Measurements from ENCODE around the gene RASA1. TPM values are rescaled to one million over a fixed set of nuclear protein-coding genes. Genes with fewer than 3 reads are reported as not detected.

Gene RASA1
- total RNA-seq, 1 donor from 2014 or later, result 18.0 TPM

DNA sequence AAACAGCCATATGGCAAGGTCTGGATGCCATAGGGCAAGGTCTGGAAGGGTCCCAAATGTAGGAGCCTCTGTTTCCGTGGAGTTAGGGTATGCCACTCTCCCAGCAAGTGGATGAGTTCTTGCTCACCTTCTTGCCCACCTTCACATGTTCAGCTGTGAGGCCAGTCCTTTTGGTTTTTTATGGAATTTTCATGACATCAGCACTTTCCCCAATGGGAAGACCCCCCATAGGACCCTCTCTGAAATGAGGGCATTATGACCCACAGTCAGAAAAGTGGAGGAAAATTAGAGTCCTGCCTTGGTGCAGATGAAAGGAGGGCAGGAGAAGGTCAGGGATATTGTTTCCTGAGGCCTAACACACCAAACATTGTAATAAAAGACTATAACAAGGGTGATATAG is 53.9 kb downstream of the RASA1 start:
- Histone ChIP-seq H3K9me3 (replicated peaks) (no peaks in the 10 kb centered on the region), H3K36me3 (no peaks in the 10 kb centered on the region), H3K27me3 (ENCODE audit: low read depth) (no peaks in the 10 kb centered on the region), H3K4me3 (no peak overlapping the region), H3K27ac (replicated peaks) (no peak overlapping the region), H3K4me1 (peaks cover 11% of the 10 kb centered on the region)
- intact Hi-C loops (cut with micrococcal nuclease), result no loop called here
- DNase-seq, result no peak
- TF ChIP-seq, protein P1, sequence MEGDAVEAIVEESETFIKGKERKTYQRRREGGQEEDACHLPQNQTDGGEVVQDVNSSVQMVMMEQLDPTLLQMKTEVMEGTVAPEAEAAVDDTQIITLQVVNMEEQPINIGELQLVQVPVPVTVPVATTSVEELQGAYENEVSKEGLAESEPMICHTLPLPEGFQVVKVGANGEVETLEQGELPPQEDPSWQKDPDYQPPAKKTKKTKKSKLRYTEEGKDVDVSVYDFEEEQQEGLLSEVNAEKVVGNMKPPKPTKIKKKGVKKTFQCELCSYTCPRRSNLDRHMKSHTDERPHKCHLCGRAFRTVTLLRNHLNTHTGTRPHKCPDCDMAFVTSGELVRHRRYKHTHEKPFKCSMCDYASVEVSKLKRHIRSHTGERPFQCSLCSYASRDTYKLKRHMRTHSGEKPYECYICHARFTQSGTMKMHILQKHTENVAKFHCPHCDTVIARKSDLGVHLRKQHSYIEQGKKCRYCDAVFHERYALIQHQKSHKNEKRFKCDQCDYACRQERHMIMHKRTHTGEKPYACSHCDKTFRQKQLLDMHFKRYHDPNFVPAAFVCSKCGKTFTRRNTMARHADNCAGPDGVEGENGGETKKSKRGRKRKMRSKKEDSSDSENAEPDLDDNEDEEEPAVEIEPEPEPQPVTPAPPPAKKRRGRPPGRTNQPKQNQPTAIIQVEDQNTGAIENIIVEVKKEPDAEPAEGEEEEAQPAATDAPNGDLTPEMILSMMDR (IDR thresholded peaks at IDR 0.05; ENCODE audit: borderline replicate concordance), result no peak

- Histone ChIP-seq H3K4me3 (no peak overlapping the region), H3K27ac (replicated peaks) (no peak overlapping the region), H3K36me3 (no peaks in the 10 kb centered on the region), H3K27me3 (ENCODE audit: low read depth) (no peaks in the 10 kb centered on the region), H3K4me1 (peaks cover 11% of the 10 kb centered on the region), H3K9me3 (replicated peaks) (no peaks in the 10 kb centered on the region)
- intact Hi-C loops (cut with micrococcal nuclease), result no loop called here
- DNase-seq, result no peak
- TF ChIP-seq, protein P1 (IDR thresholded peaks at IDR 0.05; ENCODE audit: borderline replicate concordance), result no peak
Measured at GRCh38 chr5:87322381-87322780, 54.7 kb downstream of the RASA1 start.

- no peak for DNase-seq
- TF ChIP-seq, protein P1 (IDR thresholded peaks at IDR 0.05; ENCODE audit: borderline replicate concordance), result no peak
- Histone ChIP-seq H3K4me3 (no peak overlapping the region), H3K9me3 (replicated peaks) (no peaks in the 10 kb centered on the region), H3K27me3 (ENCODE audit: low read depth) (no peaks in the 10 kb centered on the region), H3K36me3 (peaks cover 3% of the 10 kb centered on the region), H3K4me1 (peaks cover 19% of the 10 kb centered on the region), H3K27ac (replicated peaks) (no peak overlapping the region)
- intact Hi-C loops (cut with micrococcal nuclease), result no loop called here
Measured at GRCh38 chr5:87327998-87328397, 60.3 kb downstream of the RASA1 start.

- Histone ChIP-seq H3K9me3 (replicated peaks) (no peaks in the 10 kb centered on the region), H3K27ac (replicated peaks) (no peak overlapping the region), H3K36me3 (peaks cover 8% of the 10 kb centered on the region), H3K4me3 (no peak overlapping the region), H3K4me1 (peaks cover 19% of the 10 kb centered on the region), H3K27me3 (ENCODE audit: low read depth) (no peaks in the 10 kb centered on the region)
- TF ChIP-seq, protein P1 (IDR thresholded peaks at IDR 0.05; ENCODE audit: borderline replicate concordance), result no peak
- intact Hi-C loops (cut with micrococcal nuclease), result no loop called here
- DNase-seq, result no peak
Measured at GRCh38 chr5:87329114-87329513, 61.4 kb downstream of the RASA1 start.

DNA sequence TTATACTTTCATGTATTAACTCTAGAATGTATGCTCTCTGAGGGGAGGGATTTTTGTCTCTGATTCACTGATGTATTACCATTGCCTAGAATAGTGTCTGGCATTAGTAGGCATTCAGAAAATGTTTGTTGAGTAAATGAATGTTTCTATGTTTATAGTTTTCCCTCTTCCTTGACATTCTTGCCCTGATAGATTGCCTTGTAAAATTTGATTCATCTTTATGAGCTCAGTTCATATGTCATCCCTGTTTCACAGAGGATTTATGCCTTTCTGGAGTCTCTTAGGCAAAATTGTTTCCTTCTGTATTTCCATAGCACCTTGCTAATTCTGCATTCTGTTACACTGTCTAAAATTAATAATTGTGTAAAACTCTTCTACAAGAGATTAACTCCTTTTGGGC is 72.3 kb downstream of the RASA1 start:
- Histone ChIP-seq H3K27me3 (ENCODE audit: low read depth) (no peaks in the 10 kb centered on the region), H3K9me3 (replicated peaks) (peaks cover 5% of the 10 kb centered on the region), H3K36me3 (peaks cover 50% of the 10 kb centered on the region), H3K4me3 (no peak overlapping the region), H3K27ac (replicated peaks) (peak overlapping the region; percentile 12), H3K4me1 (peaks cover 12% of the 10 kb centered on the region)
- intact Hi-C loops (cut with micrococcal nuclease), result no loop called here
- TF ChIP-seq, protein P1 (IDR thresholded peaks at IDR 0.05; ENCODE audit: borderline replicate concordance), result no peak
- no peak for DNase-seq

DNA sequence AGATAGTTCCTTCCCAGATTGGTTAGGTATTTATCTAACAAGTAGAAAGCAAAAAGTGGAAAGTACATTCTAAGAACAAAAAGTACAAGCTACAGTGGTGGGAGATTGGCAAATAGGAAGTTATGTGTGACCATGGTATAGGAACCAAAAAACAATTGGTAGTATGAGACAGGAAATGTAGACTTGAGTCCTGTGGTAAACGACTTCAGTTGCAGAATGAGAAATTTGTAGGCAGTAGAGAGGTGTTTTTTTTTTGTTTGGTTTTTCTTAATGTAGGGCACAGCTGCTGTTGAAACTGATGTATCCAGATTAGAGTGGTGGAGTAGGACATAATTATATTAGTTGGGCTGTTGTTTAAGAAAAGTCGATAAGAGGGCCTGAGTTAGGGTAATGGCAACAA is 73.0 kb downstream of the RASA1 start:
- H3K27ac ChIP-seq (replicated peaks), result peak overlapping the region; percentile 12
- DNase-seq, result no peak
- intact Hi-C loops (cut with micrococcal nuclease), result no loop called here
- TF ChIP-seq, protein P1 (IDR thresholded peaks at IDR 0.05; ENCODE audit: borderline replicate concordance), result no peak
- H3K36me3 ChIP-seq, result peaks cover 51% of the 10 kb centered on the region
- H3K9me3 ChIP-seq (replicated peaks), result peaks cover 5% of the 10 kb centered on the region
- H3K4me1 ChIP-seq, result peaks cover 12% of the 10 kb centered on the region
- no peak overlapping the region for H3K4me3 ChIP-seq
- H3K27me3 ChIP-seq (ENCODE audit: low read depth), result no peaks in the 10 kb centered on the region

All from left ventricle myocardium inferior (tissue), 1 donor.